PC-3 (cell line): Measurements from ENCODE around the gene CPS1.

Experiments
- CTCF ChIP-seq: fragments of 300-600 bp; sonication (generic); conservative IDR thresholded peaks from 2 replicates; pipeline ENCODE4 v1.5.1; 2017; ENCODE audit warnings: antibody characterized with exemption, low read depth, mild to moderate bottlenecking, low read length
- EZH2phosphoT487 ChIP-seq: fragments of 300-600 bp; sonication (generic); IDR thresholded peaks from 2 replicates; pipeline ENCODE4 v1.6.1; 2018; ENCODE audit warnings: mild to moderate bottlenecking, antibody characterized with exemption, low read length, borderline replicate concordance

GRCh38 chr2:210676067-210676466 is 119.7 kb downstream of the CPS1 start:
- no peak for TF ChIP-seq CTCF
- no peak for TF ChIP-seq EZH2phosphoT487
